Measurements from ENCODE around the gene NLRP1. TPM values are rescaled to one million over a fixed set of nuclear protein-coding genes. Genes with fewer than 3 reads are reported as not detected.

The NLRP1 gene
- total RNA-seq, 1 experiment from 2014 or later: 0.57 TPM

DNA sequence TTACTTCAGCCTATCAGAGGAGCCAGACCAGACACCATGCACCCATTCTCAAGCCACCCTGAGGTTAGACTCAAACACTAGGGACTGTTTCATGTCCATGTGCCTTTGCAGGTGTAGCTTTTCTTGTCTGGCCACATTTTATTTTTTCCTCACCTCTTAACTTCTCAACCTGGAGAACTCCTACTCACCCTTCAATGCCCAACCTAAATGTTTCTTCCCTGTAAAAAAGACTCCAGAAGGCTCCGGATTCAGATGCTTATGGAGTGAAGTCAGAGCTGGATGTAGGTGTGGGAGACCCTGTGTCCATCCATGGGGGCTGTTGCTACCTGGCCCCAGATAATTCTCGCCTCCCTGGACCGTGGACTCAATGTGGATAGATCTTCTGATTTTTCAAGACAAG, 44.0 kb upstream of the NLRP1 start:
- Mint-ChIP-seq H3K4me3 (ENCODE audit: low read depth, unreplicated experiment) (no peak overlapping the region), H3K27ac (ENCODE audit: unreplicated experiment) (no peak overlapping the region), H3K36me3 (ENCODE audit: insufficient read depth, unreplicated experiment) (no peaks in the 10 kb centered on the region), H3K9me3 (ENCODE audit: low read depth, unreplicated experiment) (no peaks in the 10 kb centered on the region), H3K4me1 (ENCODE audit: low read depth, unreplicated experiment) (no peaks in the 10 kb centered on the region), H3K27me3 (ENCODE audit: unreplicated experiment) (peaks cover 77% of the 10 kb centered on the region)
- intact Hi-C loops (cut with micrococcal nuclease; ENCODE audit: unreplicated experiment): no loop called here
- CTCF ChIA-PET: no interaction called here
- no TSS peak for BruUV-seq (replicated peaks)
- no peak for DNase-seq
- TF ChIP-seq, protein P1, sequence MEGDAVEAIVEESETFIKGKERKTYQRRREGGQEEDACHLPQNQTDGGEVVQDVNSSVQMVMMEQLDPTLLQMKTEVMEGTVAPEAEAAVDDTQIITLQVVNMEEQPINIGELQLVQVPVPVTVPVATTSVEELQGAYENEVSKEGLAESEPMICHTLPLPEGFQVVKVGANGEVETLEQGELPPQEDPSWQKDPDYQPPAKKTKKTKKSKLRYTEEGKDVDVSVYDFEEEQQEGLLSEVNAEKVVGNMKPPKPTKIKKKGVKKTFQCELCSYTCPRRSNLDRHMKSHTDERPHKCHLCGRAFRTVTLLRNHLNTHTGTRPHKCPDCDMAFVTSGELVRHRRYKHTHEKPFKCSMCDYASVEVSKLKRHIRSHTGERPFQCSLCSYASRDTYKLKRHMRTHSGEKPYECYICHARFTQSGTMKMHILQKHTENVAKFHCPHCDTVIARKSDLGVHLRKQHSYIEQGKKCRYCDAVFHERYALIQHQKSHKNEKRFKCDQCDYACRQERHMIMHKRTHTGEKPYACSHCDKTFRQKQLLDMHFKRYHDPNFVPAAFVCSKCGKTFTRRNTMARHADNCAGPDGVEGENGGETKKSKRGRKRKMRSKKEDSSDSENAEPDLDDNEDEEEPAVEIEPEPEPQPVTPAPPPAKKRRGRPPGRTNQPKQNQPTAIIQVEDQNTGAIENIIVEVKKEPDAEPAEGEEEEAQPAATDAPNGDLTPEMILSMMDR (IDR thresholded peaks at IDR 0.05; ENCODE audit: unreplicated experiment): no peak

DNA sequence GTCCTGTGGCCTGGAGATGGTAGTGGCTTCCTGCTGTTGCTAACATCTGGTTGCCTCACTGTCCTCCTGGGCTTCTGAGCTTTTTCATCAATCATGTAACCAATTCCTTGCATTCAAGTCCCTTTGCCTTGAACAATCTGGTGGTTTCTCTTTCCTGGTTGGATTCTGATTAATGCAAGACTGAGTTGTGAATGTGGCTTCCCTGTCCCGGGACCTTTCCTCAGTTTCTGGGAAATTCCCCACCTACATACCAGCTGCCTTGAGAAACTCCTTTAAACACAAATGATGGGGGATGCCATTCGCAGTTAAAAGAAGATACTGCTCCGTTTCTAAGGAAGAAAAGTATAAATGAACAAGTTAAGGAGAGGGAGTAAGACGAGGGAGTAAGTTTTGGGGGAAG, 39.9 kb upstream of the NLRP1 start:
- DNase-seq: no peak
- Mint-ChIP-seq H3K4me1 (ENCODE audit: low read depth, unreplicated experiment) (no peaks in the 10 kb centered on the region), H3K36me3 (ENCODE audit: insufficient read depth, unreplicated experiment) (no peaks in the 10 kb centered on the region), H3K27ac (ENCODE audit: unreplicated experiment) (no peak overlapping the region), H3K27me3 (ENCODE audit: unreplicated experiment) (peaks cover 62% of the 10 kb centered on the region), H3K4me3 (ENCODE audit: low read depth, unreplicated experiment) (no peak overlapping the region), H3K9me3 (ENCODE audit: low read depth, unreplicated experiment) (no peaks in the 10 kb centered on the region)
- TF ChIP-seq, protein P1 (IDR thresholded peaks at IDR 0.05; ENCODE audit: unreplicated experiment): no peak
- intact Hi-C loops (cut with micrococcal nuclease; ENCODE audit: unreplicated experiment): no loop called here
- CTCF ChIA-PET: no interaction called here
- no TSS peak for BruUV-seq (replicated peaks)

DNA sequence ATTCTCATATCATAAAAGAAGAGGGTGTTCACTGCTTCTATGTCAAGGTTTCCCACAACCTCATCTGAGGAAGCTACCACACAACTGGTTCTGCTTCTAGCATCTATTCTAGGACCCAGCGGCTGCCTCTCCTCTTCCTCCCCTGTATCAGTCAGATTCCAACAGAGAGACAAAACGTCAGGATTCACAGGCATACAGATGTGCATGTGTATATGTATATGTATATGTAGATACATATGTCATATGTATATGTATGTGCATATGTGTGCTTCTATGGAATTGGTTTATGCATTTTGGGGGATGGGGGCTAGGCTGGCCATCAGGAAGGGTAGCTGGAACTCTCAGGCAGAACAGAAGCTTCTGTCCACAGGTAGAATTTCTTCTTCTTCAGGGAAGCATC, 37.4 kb upstream of the NLRP1 start:
- BruUV-seq (replicated peaks): no TSS peak
- TF ChIP-seq, protein P1 (IDR thresholded peaks at IDR 0.05; ENCODE audit: unreplicated experiment): no peak
- peaks cover 63% of the 10 kb centered on the region for H3K27me3 Mint-ChIP-seq (ENCODE audit: unreplicated experiment)
- no peaks in the 10 kb centered on the region for H3K9me3 Mint-ChIP-seq (ENCODE audit: low read depth, unreplicated experiment)
- intact Hi-C loops (cut with micrococcal nuclease; ENCODE audit: unreplicated experiment): no loop called here
- no peak overlapping the region for H3K27ac Mint-ChIP-seq (ENCODE audit: unreplicated experiment)
- no peak overlapping the region for H3K4me3 Mint-ChIP-seq (ENCODE audit: low read depth, unreplicated experiment)
- CTCF ChIA-PET: no interaction called here
- H3K36me3 Mint-ChIP-seq (ENCODE audit: insufficient read depth, unreplicated experiment): no peaks in the 10 kb centered on the region
- H3K4me1 Mint-ChIP-seq (ENCODE audit: low read depth, unreplicated experiment): no peaks in the 10 kb centered on the region
- no peak for DNase-seq

DNA sequence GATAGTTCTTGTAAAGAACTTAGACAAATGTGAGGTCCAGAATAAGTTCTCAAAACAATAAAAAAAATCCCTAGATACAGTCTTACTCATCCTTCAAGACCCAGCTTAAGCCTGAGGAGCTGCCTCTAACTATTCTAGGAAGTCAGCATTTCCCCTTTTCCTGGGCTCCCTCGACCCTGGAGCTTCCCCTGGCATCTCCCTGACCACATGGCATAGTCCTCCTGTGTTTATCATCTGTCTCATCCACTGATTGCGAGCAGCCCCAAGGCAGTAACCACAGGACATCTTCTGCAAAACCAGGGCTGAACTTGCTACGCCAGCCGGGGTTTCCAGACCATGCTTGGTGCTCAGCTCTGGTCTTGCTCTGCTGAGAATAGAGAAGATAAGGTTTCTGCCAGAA, 36.7 kb upstream of the NLRP1 start:
- H3K36me3 Mint-ChIP-seq (ENCODE audit: insufficient read depth, unreplicated experiment): no peaks in the 10 kb centered on the region
- H3K27me3 Mint-ChIP-seq (ENCODE audit: unreplicated experiment): peaks cover 62% of the 10 kb centered on the region
- intact Hi-C loops (cut with micrococcal nuclease; ENCODE audit: unreplicated experiment): no loop called here
- BruUV-seq (replicated peaks): no TSS peak
- CTCF ChIA-PET: no interaction called here
- DNase-seq: no peak
- H3K4me3 Mint-ChIP-seq (ENCODE audit: low read depth, unreplicated experiment): no peak overlapping the region
- no peaks in the 10 kb centered on the region for H3K9me3 Mint-ChIP-seq (ENCODE audit: low read depth, unreplicated experiment)
- H3K27ac Mint-ChIP-seq (ENCODE audit: unreplicated experiment): no peak overlapping the region
- no peaks in the 10 kb centered on the region for H3K4me1 Mint-ChIP-seq (ENCODE audit: low read depth, unreplicated experiment)
- TF ChIP-seq, protein P1 (IDR thresholded peaks at IDR 0.05; ENCODE audit: unreplicated experiment): no peak

Measured in Calu3 (cell line).